Adrenal gland (tissue), 12 donors: Measurements from ENCODE around the gene AGAP1. TPM values are rescaled to one million over a fixed set of nuclear protein-coding genes. Genes with fewer than 3 reads are reported as not detected.

ENCODE experiments used
- DNase-seq, 7 donors: peaks; one replicate each; pipeline ENCODE4 v3.0.0-alpha.2; 2019 to 2020
- H3K27ac ChIP-seq, 5 donors: fragments of 200-600 bp; sonication (generic) in 4 of 5; 1 replicate in 3 of 5; 2 replicates in 2 of 5; pipeline versions ENCODE4 v1.5.1 to v1.8.0; 2016 to 2020; ENCODE audit warnings: mild to moderate bottlenecking in 1 of 5
- H3K27me3 ChIP-seq: fragments of 200-600 bp; 2 replicates; pipeline ENCODE4 v1.8.0; 2021
- H3K36me3 ChIP-seq, 2 donors: fragments of 200-600 bp; replicated peaks in 1 of 2; 1 replicate in 1 of 2; 2 replicates in 1 of 2; pipeline versions ENCODE4 v1.5.1 to v1.8.0; 2018 to 2022
- H3K4me1 ChIP-seq, 2 donors: fragments of 200-600 bp; replicated peaks in 1 of 2; 1 replicate in 1 of 2; 2 replicates in 1 of 2; pipeline versions ENCODE4 v1.5.1 to v1.8.0; 2018 to 2021
- H3K4me3 ChIP-seq, 4 donors: fragments of 200-600 bp; sonication (generic) in 3 of 4; one replicate each; pipeline ENCODE4 v1.5.1; 2016 to 2018
- H3K9me3 ChIP-seq, 3 donors: fragments of 200-600 bp; sonication (generic) in 1 of 3; replicated peaks in 1 of 3; 1 replicate in 2 of 3; 2 replicates in 1 of 3; pipeline versions ENCODE4 v1.5.1 to v1.8.0; 2016 to 2021
- POLR2A ChIP-seq, 2 donors: fragments of 450-650 bp; IDR thresholded peaks; one replicate each; pipeline ENCODE4 v1.6.1; 2017; ENCODE audit warnings: antibody characterized with exemption in 2 of 2, mild to moderate bottlenecking in 2 of 2, moderate library complexity in 1 of 2
- WGBS, 4 donors: extraction: QIAGEN DNeasy Blood & Tissue Kit in 2 of 4; methylation state at CpG; one replicate each; pipeline versions ENCODE4 v1.1.5 to v1.1.7; 2013 to 2017; 5-methylcytosine and 5-hydroxymethylcytosine counted together
- intact Hi-C, 2 donors: fragments of 100-400 bp; cut with DNase I; formaldehyde crosslinking; loops; one replicate each; pipeline versions ENCODE4 v1.14.1 to v1.15.0; 2022 to 2023
- polyA plus RNA-seq, 3 donors: library from polyadenylated mRNA; stranded (reverse); fragments of 200-250 nt in 2 of 3; fragments of 350-450 nt in 1 of 3; fragmentation: Illumina TruSeq in 1 of 3; extraction: RNeasy Lipid Tissue Mini Kit (QIAGEN cat#74804) in 1 of 3; gene quantifications; one replicate each; pipeline ENCODE4 v1.2.3, GENCODE V29; 2013 to 2014
- total RNA-seq, 9 donors: library from RNA; depleted of rRNA in 4 of 9; stranded (reverse); fragments of >200 nt in 4 of 9; fragments of 120-200 nt in 1 of 9; fragmentation: NEBNext Ultra II Directional in 1 of 9; extraction: Animal tissue kit (Norgen Biotek cat#: 25700) in 1 of 9; gene quantifications; one replicate each; pipeline versions ENCODE4 v1.1.0 to v1.2.4, GENCODE V29; 2013 to 2023
- TF ChIP-seq, protein P1 (sequence below), 6 experiments: fragments of 450-650 bp in 4 of 6; fragments of 200-600 bp in 2 of 6; sonication (generic) in 1 of 6; IDR thresholded peaks; 1 replicate in 5 of 6; 2 replicates in 1 of 6; pipeline versions ENCODE4 v1.5.1 to v1.8.0; 2016 to 2021; ENCODE audit warnings: antibody characterized with exemption in 6 of 6, mild to moderate bottlenecking in 2 of 6, moderate library complexity in 1 of 6
- donor health status: healthy with polysubstance abuse.
- donor health status: Bipolar disorder and iron deficiency.
- donor health status: DM: yes; HTN: yes; CAD: no.
- donor health status: DM: no; HTN: no; CAD: no.
- donor health status: DM: no; HTN: no; CAD: no.
- donor health status: DM: yes; HTN: yes; CAD: no.

Gene AGAP1
- total and polyA plus RNA-seq, 12 donors, result 5.3 to 29.6 (median 17.7) TPM

DNA sequence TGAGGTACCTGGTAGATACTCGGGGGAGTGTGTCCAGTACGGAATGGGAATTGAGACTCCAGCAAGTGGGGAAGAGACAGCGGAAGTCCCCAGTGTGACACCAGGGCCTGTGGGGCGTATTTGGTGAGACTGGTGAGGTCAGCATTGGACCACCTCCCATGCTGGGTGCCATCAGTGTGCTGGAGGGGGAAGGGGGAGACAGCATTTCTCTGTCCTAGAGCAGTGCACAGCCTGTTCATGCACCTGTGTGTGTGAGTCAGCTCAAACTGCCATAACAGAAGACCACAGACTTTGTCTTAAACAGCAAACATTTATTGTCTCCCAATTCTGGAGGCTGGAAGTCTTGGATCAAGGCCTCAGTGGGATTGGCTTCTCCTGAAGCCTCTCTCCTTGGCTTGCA lies 372.5 kb downstream of the AGAP1 start:
- Histone ChIP-seq H3K9me3 (peaks cover 0 to 7% (median 0%) of the 10 kb centered on the region in 3 donors), H3K4me1 (no peaks in the 10 kb centered on the region), H3K27ac (no peak overlapping the region), H3K4me3 (no peak overlapping the region), H3K36me3 (no peaks in the 10 kb centered on the region), H3K27me3 (no peaks in the 10 kb centered on the region)
- intact Hi-C loops, result no loop called here
- no peak for TF ChIP-seq POLR2A (IDR thresholded peaks at IDR 0.05)
- TF ChIP-seq, protein P1, sequence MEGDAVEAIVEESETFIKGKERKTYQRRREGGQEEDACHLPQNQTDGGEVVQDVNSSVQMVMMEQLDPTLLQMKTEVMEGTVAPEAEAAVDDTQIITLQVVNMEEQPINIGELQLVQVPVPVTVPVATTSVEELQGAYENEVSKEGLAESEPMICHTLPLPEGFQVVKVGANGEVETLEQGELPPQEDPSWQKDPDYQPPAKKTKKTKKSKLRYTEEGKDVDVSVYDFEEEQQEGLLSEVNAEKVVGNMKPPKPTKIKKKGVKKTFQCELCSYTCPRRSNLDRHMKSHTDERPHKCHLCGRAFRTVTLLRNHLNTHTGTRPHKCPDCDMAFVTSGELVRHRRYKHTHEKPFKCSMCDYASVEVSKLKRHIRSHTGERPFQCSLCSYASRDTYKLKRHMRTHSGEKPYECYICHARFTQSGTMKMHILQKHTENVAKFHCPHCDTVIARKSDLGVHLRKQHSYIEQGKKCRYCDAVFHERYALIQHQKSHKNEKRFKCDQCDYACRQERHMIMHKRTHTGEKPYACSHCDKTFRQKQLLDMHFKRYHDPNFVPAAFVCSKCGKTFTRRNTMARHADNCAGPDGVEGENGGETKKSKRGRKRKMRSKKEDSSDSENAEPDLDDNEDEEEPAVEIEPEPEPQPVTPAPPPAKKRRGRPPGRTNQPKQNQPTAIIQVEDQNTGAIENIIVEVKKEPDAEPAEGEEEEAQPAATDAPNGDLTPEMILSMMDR (IDR thresholded peaks at IDR 0.05), result no peak
- WGBS, 4 donors, result 96 to 100% (median 99%) methylated on average over 3 to 4 of the region's 4 CpGs
- DNase-seq, result no peak

DNA sequence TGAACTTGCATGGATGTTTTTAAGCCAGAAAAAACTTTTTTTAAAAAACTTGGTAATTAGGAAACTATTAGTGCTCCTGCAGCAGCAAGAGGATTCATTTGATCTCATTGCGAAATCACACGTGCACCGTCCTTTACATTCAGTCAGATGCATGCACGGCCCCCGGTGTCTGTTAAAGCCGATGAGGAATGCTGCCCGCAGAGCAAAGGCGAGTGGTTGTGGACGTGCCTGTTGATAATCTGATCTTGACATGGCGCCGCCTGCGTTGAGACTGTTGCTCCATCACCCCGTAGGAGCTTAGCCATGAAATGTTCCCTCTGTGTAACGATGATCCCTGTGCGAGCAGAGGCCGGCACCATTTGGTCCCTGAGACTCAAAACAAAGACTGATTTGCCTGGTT lies 374.4 kb downstream of the AGAP1 start:
- Histone ChIP-seq H3K4me3 (no peak overlapping the region), H3K36me3 (no peaks in the 10 kb centered on the region), H3K4me1 (no peaks in the 10 kb centered on the region), H3K9me3 (peaks cover 0 to 7% (median 0%) of the 10 kb centered on the region in 3 donors), H3K27ac (no peak overlapping the region), H3K27me3 (no peaks in the 10 kb centered on the region)
- DNase-seq, result no peak
- intact Hi-C loops, result no loop called here
- TF ChIP-seq POLR2A (IDR thresholded peaks at IDR 0.05), result no peak
- TF ChIP-seq, protein P1 (IDR thresholded peaks at IDR 0.05), result no peak
- WGBS, 4 donors, result 74 to 87% (median 80%) methylated on average over 16 of the region's 16 CpGs

DNA sequence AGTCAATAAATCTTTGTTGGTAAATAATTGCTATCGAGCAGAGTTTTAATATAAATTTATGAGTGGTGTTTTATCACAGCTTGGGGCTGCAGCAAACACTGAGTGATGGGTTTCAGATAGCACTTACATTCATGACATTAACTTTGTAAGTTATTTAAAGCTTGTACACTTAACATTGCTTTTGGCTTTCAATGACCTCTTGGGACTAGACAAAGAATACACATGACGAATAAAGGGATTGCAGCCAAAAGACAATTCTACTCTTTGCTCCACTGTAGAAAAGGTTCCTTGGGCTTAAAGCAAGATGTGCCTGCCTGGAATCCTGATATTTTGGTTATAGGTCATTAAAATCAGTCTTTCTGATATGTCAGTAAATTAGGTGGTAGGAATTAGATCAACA lies 374.8 kb downstream of the AGAP1 start:
- Histone ChIP-seq H3K27me3 (no peaks in the 10 kb centered on the region), H3K27ac (no peak overlapping the region), H3K4me3 (no peak overlapping the region), H3K4me1 (no peaks in the 10 kb centered on the region), H3K9me3 (peaks cover 0 to 7% (median 0%) of the 10 kb centered on the region in 3 donors), H3K36me3 (no peaks in the 10 kb centered on the region)
- no peak for TF ChIP-seq POLR2A (IDR thresholded peaks at IDR 0.05)
- TF ChIP-seq, protein P1 (IDR thresholded peaks at IDR 0.05), result no peak
- 69 to 81% (median 76%) methylated on average over 2 of the region's 2 CpGs for WGBS, 4 donors
- intact Hi-C loops, result no loop called here
- DNase-seq, result no peak

DNA sequence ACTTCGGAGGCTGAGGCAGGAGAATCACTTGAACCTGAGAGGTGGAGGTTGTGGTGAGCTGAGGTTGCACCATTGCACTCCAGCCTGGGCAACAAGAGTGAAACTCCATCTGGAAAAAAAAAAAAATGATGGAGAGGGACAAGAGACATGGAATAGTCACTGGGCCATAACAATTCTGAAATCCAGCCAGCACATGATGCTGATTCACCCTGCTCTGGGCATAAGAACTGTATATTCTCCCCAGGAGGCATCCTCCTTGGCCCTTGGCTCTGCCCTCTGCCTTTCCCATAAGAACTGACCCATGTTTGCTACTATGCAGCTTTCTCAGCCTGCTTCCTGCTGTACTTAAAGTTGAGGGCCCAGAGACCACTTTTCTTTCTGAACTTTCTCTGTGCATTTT lies 376.7 kb downstream of the AGAP1 start:
- no peak for TF ChIP-seq POLR2A (IDR thresholded peaks at IDR 0.05)
- TF ChIP-seq, protein P1 (IDR thresholded peaks at IDR 0.05), result no peak
- no peak for DNase-seq
- no peak overlapping the region for H3K4me3 ChIP-seq
- H3K36me3 ChIP-seq, result no peaks in the 10 kb centered on the region
- no peak overlapping the region for H3K27ac ChIP-seq
- 93 to 100% (median 94%) methylated on average over 1 of the region's 1 CpG for WGBS, 4 donors
- no peaks in the 10 kb centered on the region for H3K4me1 ChIP-seq
- peaks cover 0 to 7% (median 0%) of the 10 kb centered on the region in 3 donors for H3K9me3 ChIP-seq
- intact Hi-C loops, result no loop called here
- no peaks in the 10 kb centered on the region for H3K27me3 ChIP-seq
